Measurements from ENCODE around the gene ALPK1.
A peak's percentile ranks its signal among the peaks of the same experiment; 100 is the strongest.
"Not testable (repeated sequence)": the region's sequence is repeated elsewhere in the genome, so short reads cannot be mapped to it uniquely, and the experiment has no call there.

ALPK1 gene

DNA sequence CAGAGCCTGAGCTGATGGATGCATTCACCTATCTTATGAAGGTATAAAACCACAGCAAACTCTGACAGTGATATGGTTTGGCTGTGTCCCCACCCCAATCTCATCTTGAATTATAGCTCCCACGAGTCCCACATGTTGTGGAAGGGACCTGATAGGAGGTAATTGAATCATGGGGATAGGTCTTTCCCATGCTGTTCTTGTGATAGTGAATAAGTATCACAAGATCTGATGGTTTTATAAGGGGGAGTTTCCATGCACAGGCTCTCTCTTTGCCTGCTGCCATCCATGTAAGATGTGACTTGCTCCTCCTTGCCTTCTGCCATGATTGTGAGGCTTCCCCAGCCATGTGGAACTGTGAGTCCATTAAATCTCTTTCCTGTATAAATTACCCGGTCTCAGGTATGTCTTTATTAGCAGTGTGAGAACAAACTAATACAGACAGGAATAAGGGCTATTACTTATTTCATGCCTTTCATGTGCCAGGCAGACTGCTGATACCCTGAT is 15.2 kb upstream of the ALPK1 start:
- not testable (repeated sequence) for H2BK5ac ChIP-seq (ENCODE audit: low read depth, low read length, poor library complexity, severe bottlenecking); H4K8ac ChIP-seq (ENCODE audit: low read length); H3K27me3 ChIP-seq (ENCODE audit: control insufficient read depth in 1 of 2, insufficient read depth in 1 of 2, low read length in 2 of 2); H2AFZ ChIP-seq (ENCODE audit: low read depth, low read length); H3K27ac ChIP-seq (ENCODE audit: low read length, poor library complexity, severe bottlenecking); H3K18ac ChIP-seq (ENCODE audit: low read depth in 1 of 2, low read length in 2 of 2); H3K9ac ChIP-seq (ENCODE audit: low read length); H3K4me3 ChIP-seq (ENCODE audit: insufficient read depth in 1 of 2, low read depth in 1 of 2, low read length in 2 of 2); H4K91ac ChIP-seq (ENCODE audit: low read length); H3K36me3 ChIP-seq (ENCODE audit: control insufficient read depth in 1 of 2, insufficient read depth in 2 of 2, low read depth in 1 of 2, low read length in 2 of 2); H3K23ac ChIP-seq (ENCODE audit: low read length in 2 of 2); H3K9me3 ChIP-seq (ENCODE audit: control insufficient read depth, low read length); H2BK12ac ChIP-seq (ENCODE audit: low read length in 2 of 2); H2BK120ac ChIP-seq (ENCODE audit: low read depth, low read length); H3K4ac ChIP-seq (ENCODE audit: low read depth in 1 of 2, low read length in 2 of 2); DNase-seq; H3K4me1 ChIP-seq (ENCODE audit: control insufficient read depth, insufficient read depth, low read depth, low read length); H2AK5ac ChIP-seq (ENCODE audit: low read length, severe bottlenecking); H3K14ac ChIP-seq (ENCODE audit: low read length in 2 of 2); H2BK15ac ChIP-seq (ENCODE audit: low read depth, poor library complexity, severe bottlenecking); H3K4me2 ChIP-seq (ENCODE audit: low read length, poor library complexity, severe bottlenecking)
- 100% methylated on average over 1 of the region's 2 CpGs for WGBS
- peaks cover 19% of the 10 kb centered on the region for H3K79me1 ChIP-seq (replicated peaks; ENCODE audit: low read length, poor library complexity, severe bottlenecking)

DNA sequence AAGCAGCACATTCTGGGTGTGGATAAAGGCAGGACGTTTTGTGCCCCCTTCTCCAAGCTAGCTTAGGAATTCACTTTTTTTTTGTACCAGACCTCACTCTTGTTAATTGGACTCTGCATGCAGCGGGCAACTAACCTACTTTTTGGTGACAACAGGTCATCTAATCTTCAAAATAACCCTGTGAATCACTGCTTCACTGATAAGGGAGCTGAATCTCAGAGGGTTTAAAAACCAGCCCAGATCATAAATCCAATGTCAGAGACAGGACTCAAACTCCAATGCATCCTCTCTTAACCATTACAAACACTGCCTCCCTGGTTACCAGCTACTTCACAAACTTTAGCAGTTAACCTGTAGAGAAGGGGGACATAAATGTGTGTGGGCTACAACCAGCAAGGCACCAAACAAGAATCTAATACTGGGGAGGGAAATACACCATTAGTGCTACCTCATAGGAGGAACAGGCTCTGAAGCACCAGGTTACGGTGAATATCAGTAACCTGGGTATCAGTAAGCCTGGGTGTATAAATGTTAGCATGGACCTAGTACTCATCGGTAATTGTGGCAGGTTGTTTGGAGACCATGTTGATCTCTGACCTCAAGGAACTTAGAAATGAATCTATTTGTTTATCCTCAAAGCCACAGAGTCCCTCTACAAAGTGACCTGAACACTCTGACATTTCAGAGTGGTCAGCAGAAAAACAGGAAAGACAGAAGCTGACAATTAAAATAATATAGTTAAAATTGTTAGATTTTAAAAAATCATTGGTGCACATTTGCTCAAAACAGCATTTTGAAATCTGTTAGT is 14.1 kb upstream of the ALPK1 start:
- 55% methylated on average over 4 of the region's 4 CpGs for WGBS
- H2AK5ac ChIP-seq (ENCODE audit: low read length, severe bottlenecking) = no peak overlapping the region
- no peak overlapping the region for H2BK120ac ChIP-seq (ENCODE audit: low read depth, low read length)

DNA sequence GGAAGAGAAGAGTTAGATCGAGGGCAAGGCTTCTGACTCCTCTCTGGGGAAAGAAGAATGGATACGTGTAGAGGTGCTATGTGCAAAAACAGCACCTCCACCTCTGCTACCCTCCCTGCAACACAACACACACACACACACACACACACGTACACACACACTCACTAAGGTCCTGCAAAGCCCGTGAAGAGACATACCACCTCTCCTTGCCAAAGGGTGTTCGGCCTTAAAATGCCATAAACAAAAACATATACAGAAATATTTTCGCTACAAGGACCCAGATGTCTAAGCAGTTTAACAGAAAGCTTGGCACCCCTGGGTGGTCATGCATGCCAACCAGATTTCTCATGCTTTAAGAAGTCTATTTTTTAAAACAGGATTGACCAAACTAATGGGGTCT is 13.0 kb upstream of the ALPK1 start:
- peak; percentile 30 for DNase-seq
- Histone ChIP-seq H2BK5ac (ENCODE audit: low read depth, low read length, poor library complexity, severe bottlenecking) (no peak overlapping the region), H3K9me3 (ENCODE audit: control insufficient read depth, low read length) (no peaks in the 10 kb centered on the region), H4K8ac (ENCODE audit: low read length) (no peak overlapping the region), H3K27me3 (ENCODE audit: control insufficient read depth in 1 of 2, insufficient read depth in 1 of 2, low read length in 2 of 2) (no peaks in the 10 kb centered on the region), H3K9ac (ENCODE audit: low read length) (peak overlapping the region; percentile 86), H2BK120ac (ENCODE audit: low read depth, low read length) (no peak overlapping the region), H3K18ac (ENCODE audit: low read depth in 1 of 2, low read length in 2 of 2) (peak overlapping the region in 1 of 2 experiments; percentile 48), H3K4ac (ENCODE audit: low read depth in 1 of 2, low read length in 2 of 2) (no peak overlapping the region), H3K4me3 (ENCODE audit: insufficient read depth in 1 of 2, low read depth in 1 of 2, low read length in 2 of 2) (peak overlapping the region in 1 of 2 experiments; percentile 91), H2BK15ac (ENCODE audit: low read depth, poor library complexity, severe bottlenecking) (no peak overlapping the region), H3K4me1 (ENCODE audit: control insufficient read depth, insufficient read depth, low read depth, low read length) (peaks cover 9% of the 10 kb centered on the region), H3K79me1 (replicated peaks; ENCODE audit: low read length, poor library complexity, severe bottlenecking) (peaks cover 14% of the 10 kb centered on the region), H3K4me2 (ENCODE audit: low read length, poor library complexity, severe bottlenecking) (peak overlapping the region; percentile 82), H2BK12ac (ENCODE audit: low read length in 2 of 2) (no peak overlapping the region), H2AK5ac (ENCODE audit: low read length, severe bottlenecking) (no peak overlapping the region), H3K27ac (ENCODE audit: low read length, poor library complexity, severe bottlenecking) (peak overlapping the region; percentile 25), H4K91ac (ENCODE audit: low read length) (no peak overlapping the region), H2AFZ (ENCODE audit: low read depth, low read length) (no peak overlapping the region), H3K14ac (ENCODE audit: low read length in 2 of 2) (no peak overlapping the region), H3K36me3 (ENCODE audit: control insufficient read depth in 1 of 2, insufficient read depth in 2 of 2, low read depth in 1 of 2, low read length in 2 of 2) (no peaks in the 10 kb centered on the region), H3K23ac (ENCODE audit: low read length in 2 of 2) (no peak overlapping the region)
- WGBS = 47% methylated on average over 5 of the region's 6 CpGs

More for the DNA sequence above, 14.1 kb upstream of the ALPK1 start:
- Histone ChIP-seq H2BK15ac (ENCODE audit: low read depth, poor library complexity, severe bottlenecking) (no peak overlapping the region), H3K4me3 (ENCODE audit: insufficient read depth in 1 of 2, low read depth in 1 of 2, low read length in 2 of 2) (no peak overlapping the region), H3K27me3 (ENCODE audit: control insufficient read depth in 1 of 2, insufficient read depth in 1 of 2, low read length in 2 of 2) (no peaks in the 10 kb centered on the region), H3K4me2 (ENCODE audit: low read length, poor library complexity, severe bottlenecking) (no peak overlapping the region), H3K79me1 (replicated peaks; ENCODE audit: low read length, poor library complexity, severe bottlenecking) (peaks cover 14% of the 10 kb centered on the region), H2BK12ac (ENCODE audit: low read length in 2 of 2) (no peak overlapping the region), H3K9ac (ENCODE audit: low read length) (no peak overlapping the region), H3K18ac (ENCODE audit: low read depth in 1 of 2, low read length in 2 of 2) (no peak overlapping the region), H3K4me1 (ENCODE audit: control insufficient read depth, insufficient read depth, low read depth, low read length) (peaks cover 9% of the 10 kb centered on the region), H3K4ac (ENCODE audit: low read depth in 1 of 2, low read length in 2 of 2) (no peak overlapping the region), H3K14ac (ENCODE audit: low read length in 2 of 2) (no peak overlapping the region), H3K23ac (ENCODE audit: low read length in 2 of 2) (no peak overlapping the region), H4K91ac (ENCODE audit: low read length) (no peak overlapping the region), H4K8ac (ENCODE audit: low read length) (no peak overlapping the region), H3K9me3 (ENCODE audit: control insufficient read depth, low read length) (no peaks in the 10 kb centered on the region), H2BK5ac (ENCODE audit: low read depth, low read length, poor library complexity, severe bottlenecking) (no peak overlapping the region), H3K27ac (ENCODE audit: low read length, poor library complexity, severe bottlenecking) (no peak overlapping the region), H2AFZ (ENCODE audit: low read depth, low read length) (no peak overlapping the region), H3K36me3 (ENCODE audit: control insufficient read depth in 1 of 2, insufficient read depth in 2 of 2, low read depth in 1 of 2, low read length in 2 of 2) (no peaks in the 10 kb centered on the region)
- no peak for DNase-seq

DNA sequence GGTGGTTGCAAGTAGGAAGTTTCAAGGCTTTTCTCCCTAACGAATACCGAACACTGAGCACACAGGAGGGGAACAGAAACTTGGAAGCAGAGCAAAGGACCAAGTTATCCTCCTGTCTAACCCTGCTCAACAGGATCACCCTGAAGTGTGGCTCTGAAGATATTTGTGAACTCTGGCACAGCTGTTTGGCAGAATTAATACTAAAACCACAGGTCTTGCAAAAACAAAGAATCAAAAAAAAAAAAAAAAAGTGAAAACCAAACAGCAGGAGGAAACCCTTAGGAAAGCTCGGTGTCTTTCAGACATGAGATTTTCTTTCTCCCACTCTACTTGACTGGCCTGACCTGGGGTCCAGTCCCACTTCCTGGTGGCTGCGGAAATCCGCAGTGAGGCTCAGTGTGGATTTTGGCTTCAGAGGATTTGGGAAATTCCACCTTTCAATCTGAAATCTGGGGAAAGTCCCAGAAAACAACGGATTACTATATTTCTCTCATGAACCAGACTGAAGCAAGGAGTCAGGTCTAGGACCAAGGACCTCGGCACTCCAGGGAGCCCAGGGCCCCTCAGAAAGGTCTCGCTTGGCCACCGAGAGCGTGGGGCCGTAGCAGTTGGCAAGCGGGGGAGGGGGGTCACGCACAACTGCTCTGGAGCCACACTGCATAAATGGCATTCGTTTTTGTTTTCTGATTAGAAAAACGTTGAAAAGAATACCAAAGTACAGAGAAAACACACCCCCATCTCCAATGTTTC is 12.3 kb upstream of the ALPK1 start:
- H3K36me3 ChIP-seq (ENCODE audit: control insufficient read depth in 1 of 2, insufficient read depth in 2 of 2, low read depth in 1 of 2, low read length in 2 of 2) = no peaks in the 10 kb centered on the region
- 12% methylated on average over 12 of the region's 15 CpGs for WGBS

More for the DNA sequence above, 12.3 kb upstream of the ALPK1 start:
- no peak overlapping the region for H2AFZ ChIP-seq (ENCODE audit: low read depth, low read length)
- H3K4ac ChIP-seq (ENCODE audit: low read depth in 1 of 2, low read length in 2 of 2) = no peak overlapping the region
- no peaks in the 10 kb centered on the region for H3K27me3 ChIP-seq (ENCODE audit: control insufficient read depth in 1 of 2, insufficient read depth in 1 of 2, low read length in 2 of 2)
- H4K91ac ChIP-seq (ENCODE audit: low read length) = no peak overlapping the region
- H3K79me1 ChIP-seq (replicated peaks; ENCODE audit: low read length, poor library complexity, severe bottlenecking) = peaks cover 14% of the 10 kb centered on the region
- H3K23ac ChIP-seq (ENCODE audit: low read length in 2 of 2) = peak overlapping the region in 1 of 2 experiments; percentile 89
- peak; percentile 46 for DNase-seq
- H2BK12ac ChIP-seq (ENCODE audit: low read length in 2 of 2) = no peak overlapping the region
- peak overlapping the region; percentile 76 for H4K8ac ChIP-seq (ENCODE audit: low read length)
- H3K4me2 ChIP-seq (ENCODE audit: low read length, poor library complexity, severe bottlenecking) = peak overlapping the region; percentile 82
- H3K27ac ChIP-seq (ENCODE audit: low read length, poor library complexity, severe bottlenecking) = peak overlapping the region; percentile 50
- H2BK5ac ChIP-seq (ENCODE audit: low read depth, low read length, poor library complexity, severe bottlenecking) = no peak overlapping the region
- no peaks in the 10 kb centered on the region for H3K9me3 ChIP-seq (ENCODE audit: control insufficient read depth, low read length)
- peaks cover 9% of the 10 kb centered on the region for H3K4me1 ChIP-seq (ENCODE audit: control insufficient read depth, insufficient read depth, low read depth, low read length)
- H2BK15ac ChIP-seq (ENCODE audit: low read depth, poor library complexity, severe bottlenecking) = no peak overlapping the region
- H3K14ac ChIP-seq (ENCODE audit: low read length in 2 of 2) = peak overlapping the region in 1 of 2 experiments; percentile 96
- peak overlapping the region; percentile 64 to 91 for H3K4me3 ChIP-seq (ENCODE audit: insufficient read depth in 1 of 2, low read depth in 1 of 2, low read length in 2 of 2)
- H3K9ac ChIP-seq (ENCODE audit: low read length) = peak overlapping the region; percentile 86
- no peak overlapping the region for H2BK120ac ChIP-seq (ENCODE audit: low read depth, low read length)
- H2AK5ac ChIP-seq (ENCODE audit: low read length, severe bottlenecking) = no peak overlapping the region
- peak overlapping the region in 1 of 2 experiments; percentile 67 for H3K18ac ChIP-seq (ENCODE audit: low read depth in 1 of 2, low read length in 2 of 2)
